Choroid plexus epithelial cell (primary cell): Measurements from ENCODE around the gene CARNS1.
A peak's percentile ranks its signal among the peaks of the same experiment; 100 is the strongest.

Experiments
- DNase-seq: peaks from one replicate; pipeline ENCODE4 v3.0.0-alpha.2; 2010; ENCODE audit warnings: low read depth
- H3K4me3 ChIP-seq: 2 replicates; pipeline ENCODE4 v1.5.1; 2011; ENCODE audit warnings: low read depth, mild to moderate bottlenecking, control low read depth, low read length, moderate library complexity
- TF ChIP-seq, protein P1 (sequence below): conservative IDR thresholded peaks from 2 replicates; pipeline ENCODE4 v1.5.1; 2011; ENCODE audit warnings: low read depth, mild to moderate bottlenecking, control low read depth, inconsistent platforms, low read length, moderate library complexity

CARNS1 gene

DNA sequence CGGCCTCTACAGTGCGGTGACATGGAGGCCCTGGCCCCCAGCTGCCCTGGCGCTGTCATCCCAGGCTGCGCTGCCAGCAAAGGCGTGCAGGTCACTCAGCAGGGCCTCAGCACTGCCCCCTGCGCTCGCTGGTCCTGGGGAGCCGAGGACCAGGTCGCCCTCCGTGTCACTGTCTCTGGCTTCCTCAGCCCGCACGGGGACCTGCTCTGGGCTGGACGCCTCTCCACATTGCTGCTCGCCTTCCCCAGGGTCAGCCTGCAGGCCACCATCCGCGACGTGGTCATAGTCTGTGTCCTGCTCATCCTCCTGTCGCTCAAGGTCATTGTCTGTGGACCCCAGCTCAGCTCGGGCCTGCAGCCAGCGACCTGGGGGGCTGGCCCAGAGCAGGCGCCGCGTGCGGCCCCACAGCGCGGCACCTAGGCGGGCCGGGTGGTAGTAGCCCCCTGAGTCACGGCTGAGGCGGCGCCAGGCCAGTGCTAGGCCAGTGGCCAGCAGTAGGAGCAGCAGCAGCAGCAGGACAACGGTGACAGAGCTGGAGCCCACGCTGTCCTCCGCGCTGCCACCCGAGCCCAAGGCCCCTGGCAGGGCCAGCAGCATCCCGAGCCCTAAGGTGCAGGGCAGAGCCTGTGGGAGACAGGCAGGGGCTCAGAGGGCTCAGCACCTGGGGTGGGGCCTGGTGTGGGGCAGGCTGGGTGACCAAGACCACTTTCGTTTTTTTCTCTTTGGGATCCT is 20.4 kb downstream of the CARNS1 start:
- no peak for DNase-seq
- H3K4me3 ChIP-seq: no peak overlapping the region
- TF ChIP-seq, protein P1, sequence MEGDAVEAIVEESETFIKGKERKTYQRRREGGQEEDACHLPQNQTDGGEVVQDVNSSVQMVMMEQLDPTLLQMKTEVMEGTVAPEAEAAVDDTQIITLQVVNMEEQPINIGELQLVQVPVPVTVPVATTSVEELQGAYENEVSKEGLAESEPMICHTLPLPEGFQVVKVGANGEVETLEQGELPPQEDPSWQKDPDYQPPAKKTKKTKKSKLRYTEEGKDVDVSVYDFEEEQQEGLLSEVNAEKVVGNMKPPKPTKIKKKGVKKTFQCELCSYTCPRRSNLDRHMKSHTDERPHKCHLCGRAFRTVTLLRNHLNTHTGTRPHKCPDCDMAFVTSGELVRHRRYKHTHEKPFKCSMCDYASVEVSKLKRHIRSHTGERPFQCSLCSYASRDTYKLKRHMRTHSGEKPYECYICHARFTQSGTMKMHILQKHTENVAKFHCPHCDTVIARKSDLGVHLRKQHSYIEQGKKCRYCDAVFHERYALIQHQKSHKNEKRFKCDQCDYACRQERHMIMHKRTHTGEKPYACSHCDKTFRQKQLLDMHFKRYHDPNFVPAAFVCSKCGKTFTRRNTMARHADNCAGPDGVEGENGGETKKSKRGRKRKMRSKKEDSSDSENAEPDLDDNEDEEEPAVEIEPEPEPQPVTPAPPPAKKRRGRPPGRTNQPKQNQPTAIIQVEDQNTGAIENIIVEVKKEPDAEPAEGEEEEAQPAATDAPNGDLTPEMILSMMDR: no peak

DNA sequence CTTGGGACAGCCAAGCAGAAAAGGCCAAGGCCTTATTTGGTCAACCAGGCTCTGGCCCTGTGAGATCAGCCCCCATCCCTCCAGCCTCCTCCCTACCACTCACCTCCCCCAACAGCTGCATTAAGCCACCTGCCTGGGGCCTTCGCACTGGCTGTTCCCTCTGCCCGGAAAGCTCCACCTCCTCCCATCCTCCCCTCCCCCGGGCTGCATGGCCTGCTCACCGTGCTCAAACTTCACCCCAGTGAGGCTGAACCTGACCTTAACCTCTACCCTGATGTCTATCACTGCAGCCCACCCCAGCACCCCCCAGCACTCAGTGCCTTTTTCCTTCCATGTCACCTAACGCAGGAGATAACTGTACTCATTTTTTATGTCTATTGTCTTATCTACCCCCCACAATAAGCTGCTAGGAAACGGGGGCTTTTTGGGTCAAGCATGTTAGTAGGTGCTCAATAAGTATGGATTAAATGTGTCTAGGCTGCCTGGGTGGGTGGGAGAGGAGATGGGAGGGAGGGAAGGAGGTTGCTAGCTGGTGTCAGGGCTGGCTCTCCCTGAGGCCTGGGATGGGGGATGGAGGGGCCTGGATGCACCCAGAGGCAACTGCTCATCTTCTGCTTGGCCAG is 21.1 kb downstream of the CARNS1 start:
- H3K4me3 ChIP-seq: no peak overlapping the region
- TF ChIP-seq, protein P1: no peak
- no peak for DNase-seq

DNA sequence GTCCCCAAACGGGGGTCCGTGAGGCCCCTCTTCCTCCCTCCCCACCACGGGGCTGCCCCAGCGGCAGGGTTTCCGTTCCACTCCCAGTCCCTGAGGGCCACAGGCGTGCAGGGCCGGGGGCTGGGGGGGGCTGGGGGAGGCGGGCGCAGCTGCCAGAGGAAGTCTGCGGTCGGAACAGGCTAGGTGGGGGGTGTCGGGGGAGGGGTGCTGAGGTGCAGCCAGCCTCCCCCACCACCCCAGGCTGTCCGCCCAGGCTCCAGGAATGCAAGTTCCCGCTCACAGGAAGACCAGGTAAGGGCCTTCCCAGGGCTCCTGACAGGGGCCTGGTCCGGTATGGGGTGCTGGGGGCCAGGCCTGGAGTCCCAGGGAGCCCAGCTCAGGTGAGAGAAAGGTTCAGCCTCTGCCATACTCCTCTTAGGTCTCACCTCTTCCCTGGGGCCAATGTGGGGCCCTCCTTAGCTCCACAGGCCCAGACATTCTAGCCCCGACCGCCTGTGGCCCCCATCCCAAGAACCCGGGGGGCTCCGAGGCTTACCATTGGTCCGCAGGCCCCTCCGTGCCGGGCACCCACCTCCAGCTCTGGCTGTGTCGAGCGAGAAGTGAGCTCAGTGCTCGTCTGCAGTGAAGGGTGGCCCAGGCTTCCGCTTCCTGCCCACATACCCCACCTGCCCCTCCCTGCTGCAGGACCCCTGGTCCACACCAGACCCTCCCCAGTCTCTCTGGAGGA is 21.8 kb downstream of the CARNS1 start, which contains the start of gene PTPRCAP:
Gene PTPRCAP (minus strand): TSS at position 601 of the 727 bp plus-strand sequence. CDS start 63 bp downstream, at position 538.
- H3K4me3 ChIP-seq: no peak within 1 kb of the TSS
- TF ChIP-seq, protein P1: no peak
- no peak for DNase-seq

DNA sequence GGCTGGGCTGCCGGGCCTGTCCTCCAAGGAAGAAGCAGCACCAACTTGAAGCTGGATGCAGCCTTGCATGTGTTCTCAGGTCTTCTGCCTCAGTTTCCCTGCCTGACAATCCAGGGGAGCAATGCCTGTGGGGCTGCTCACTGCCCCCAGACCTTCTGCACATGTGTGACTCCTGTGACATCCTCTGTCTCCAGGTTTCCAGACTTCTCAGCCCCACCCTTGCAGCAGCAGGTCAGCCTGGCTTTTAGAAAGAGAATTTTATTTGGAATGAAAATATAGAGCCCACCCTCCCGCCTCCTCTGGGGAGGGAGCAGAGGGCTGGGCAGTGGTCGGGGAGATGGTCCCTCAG is 22.3 kb downstream of the CARNS1 start:
- H3K4me3 ChIP-seq: no peak overlapping the region
- DNase-seq: no peak
- TF ChIP-seq, protein P1: no peak

DNA sequence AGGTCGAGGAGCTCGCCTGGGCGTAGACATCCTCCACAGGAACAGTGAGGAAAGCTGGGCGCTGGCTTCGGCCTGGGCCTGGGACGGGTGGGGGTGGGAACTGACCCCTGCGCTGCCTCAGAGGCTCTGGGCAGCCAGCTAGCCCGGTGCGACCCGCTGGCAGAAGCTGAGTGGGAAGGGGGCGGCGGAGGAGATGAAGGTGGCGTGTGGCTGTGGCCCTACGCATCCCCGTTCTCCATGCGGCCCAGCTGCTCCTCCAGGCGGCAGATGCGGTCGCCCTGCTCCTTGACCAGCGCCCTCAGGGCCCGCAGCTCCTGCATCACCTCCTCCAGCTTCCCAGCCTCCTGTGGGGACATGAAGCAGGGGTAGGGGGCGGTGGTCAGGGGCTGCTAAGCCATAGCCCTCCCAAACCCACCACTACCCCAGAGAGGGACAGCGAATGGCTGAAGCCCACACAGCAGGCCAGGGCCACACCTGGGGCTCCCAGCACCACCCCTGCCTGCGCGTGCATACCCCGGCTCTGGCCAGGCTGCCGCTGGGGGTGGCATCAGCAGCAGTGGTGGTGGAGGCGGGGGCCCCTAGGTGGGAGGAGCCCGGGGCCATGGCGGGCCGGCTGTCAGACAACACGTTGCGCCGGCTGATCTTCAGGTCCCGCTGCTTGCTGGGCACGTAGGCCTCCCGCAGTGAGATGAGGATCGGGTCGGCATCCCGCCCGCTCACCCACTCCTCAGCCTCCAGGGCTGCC is 22.9 kb downstream of the CARNS1 start:
- no peak overlapping the region for H3K4me3 ChIP-seq
- TF ChIP-seq, protein P1: no peak
- DNase-seq: no peak

DNA sequence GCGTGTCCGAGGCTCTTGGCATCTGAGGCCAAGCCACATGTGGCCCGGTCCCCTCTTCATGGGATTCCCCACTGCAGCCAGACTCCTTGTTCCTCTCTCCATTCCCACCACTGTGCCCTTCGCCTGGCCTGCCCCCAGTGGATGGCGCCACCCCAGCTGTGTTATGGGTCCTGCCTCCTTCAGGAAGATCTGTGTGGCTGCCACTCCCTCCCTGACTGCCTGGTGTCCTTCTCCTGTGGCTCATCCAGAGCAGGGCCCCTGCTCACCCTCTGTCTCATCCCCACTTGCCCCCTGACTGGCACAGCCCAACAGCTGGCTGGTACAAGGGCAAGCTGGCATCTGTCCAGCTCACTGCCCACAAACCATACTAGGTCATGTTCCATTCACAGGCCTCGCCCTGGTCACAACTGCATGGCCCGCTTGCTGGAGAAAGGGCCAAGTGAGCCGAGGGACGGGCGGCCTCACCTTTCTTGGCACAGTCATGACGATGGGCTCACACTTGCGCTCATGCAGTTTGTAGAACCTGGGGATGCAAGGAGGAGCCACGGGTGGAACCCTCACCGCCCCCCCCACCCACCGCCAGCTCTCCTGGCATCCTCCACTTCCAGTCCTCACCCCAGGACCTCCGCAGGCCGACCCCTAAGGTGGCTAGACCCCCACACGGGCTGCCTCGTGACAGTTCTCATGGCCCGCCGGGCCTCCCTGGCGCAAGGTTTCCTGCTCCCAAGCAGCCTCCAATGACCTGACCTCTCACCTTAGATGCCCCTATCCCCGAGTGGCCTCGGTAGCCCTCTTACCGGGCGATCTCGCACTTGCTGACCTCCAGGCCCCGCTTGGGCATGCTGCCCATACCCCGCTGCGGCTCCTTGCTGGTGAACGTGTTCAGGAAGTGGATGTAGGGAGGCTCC is 24.1 kb downstream of the CARNS1 start:
- TF ChIP-seq, protein P1: peak; percentile 22
- no peak for DNase-seq
- no peak overlapping the region for H3K4me3 ChIP-seq
